ENCODE results near the gene FAM181A.

FAM181A gene

DNA sequence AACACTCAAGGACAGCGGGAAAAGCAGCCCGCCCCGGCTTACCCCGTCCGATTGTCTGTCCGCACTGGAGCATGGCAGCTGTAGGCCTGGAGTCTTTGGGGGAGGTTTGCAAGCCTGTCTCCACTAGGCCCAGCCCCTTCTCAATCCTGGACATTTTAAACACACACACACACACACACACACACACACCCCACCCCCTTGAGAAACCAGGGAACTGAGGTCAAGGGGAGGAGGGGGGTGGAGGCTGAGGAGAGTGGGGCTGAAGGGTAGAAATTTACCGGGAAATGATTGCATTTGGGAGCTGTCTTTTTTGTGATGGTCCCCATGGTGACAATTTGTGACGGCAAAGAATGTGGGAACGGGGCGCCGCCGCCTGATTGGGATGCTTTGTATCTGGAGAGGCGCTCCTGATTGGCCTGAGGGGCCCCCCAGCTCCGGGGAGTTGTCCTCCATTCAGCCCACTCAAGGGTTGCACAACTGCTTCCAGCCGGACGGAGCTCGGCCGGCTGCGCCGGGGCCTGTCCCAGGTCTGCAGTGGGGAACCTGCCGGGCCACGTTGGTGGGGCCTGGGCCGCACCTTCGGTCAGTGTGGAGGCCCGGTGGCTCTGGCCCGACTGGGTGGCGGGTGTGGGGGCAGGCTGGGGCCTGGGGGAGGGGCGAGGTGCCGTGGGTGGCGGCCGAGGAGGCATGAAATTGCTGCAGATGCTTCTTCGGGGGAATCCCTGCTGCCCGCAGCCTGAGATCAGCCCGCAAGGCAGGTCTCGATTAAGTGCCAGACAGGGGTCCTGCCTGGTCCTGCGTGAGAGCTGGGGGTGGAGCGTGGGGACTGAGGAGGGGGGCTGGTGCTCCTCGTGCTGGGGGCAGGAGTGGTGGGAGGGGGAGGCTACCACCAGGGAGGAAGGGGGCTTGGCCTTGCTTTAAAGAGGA lies at the start of gene FAM181A:
Gene FAM181A (plus strand): TSS at position 472 of the 927 bp plus-strand sequence. CDS start 942 bp downstream, outside the sequence.
- ATAC-seq (no peak), DNase-seq (no peak)

DNA sequence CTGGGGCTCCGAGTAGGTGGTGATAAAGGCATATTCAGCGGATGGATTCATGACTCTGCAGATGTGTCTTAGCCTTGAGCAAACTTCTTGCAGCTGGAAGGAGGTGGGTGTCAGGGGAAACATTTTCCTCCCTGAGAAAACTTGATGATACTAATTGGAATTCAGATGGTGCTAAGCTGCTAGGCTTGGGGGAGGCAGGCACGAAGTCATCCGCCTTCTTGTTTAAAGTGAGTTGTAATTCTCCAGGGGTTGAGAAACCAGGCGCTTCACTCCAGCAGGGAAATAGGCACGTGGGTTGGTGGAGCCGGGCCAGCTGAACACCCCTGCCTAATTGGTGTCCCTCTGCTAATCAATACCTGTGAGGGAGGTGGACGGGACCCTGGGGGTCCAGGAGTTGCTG lies 48.9 kb upstream of the FAM181A start:
- DNase-seq (no peak), ATAC-seq (no peak)

DNA sequence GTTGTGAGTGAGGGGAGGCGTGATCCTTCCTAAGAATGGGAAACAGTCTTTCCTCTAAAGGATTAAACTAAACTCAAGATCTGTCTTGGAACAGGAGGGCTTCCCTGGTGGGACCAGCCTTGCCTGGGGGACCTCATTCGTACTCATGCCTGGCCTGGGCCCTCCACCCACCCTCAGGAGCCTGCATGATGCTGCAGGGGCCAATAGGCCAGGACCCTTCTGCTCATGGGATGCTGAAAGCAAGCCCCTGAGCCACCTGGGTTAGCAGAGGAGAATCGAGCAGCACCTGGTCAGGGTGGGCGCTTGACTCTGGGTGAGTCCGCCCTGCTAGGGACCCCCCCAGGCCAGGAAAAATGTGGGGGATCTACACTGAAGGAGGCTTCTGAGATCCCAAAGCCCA lies 48.3 kb upstream of the FAM181A start:
- ATAC-seq = no peak
- DNase-seq = no peak

DNA sequence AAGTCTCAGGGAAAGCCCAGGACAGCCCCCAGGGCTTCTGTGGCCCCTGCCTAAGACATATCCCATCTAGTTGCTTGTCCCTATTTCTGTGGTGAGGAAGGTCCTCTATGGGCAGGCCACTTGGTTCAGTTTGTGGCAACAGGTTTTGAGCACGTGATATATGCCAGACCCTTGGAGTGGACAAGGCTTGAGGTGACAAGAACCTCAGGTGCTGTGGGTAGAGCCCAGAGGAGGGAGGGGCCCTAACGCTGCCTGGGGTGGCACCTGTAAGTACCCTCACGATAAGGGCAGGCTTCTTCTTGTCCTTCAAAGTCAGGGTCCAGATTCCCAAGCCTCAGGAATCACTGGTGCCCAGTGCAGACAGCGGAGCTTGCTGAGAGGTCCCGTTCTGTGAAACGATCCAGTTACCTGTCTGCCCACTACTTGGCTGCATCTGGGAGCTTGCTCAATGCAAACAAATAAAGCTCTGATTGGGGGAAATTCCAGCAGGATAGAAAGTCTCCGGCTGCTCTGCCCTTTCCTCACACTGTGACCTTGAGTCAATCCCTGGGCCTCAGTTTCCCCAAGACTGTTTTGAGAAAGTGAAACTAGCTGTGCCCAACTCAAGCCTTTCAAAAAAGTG lies 47.7 kb upstream of the FAM181A start:
- DNase-seq (no peak), ATAC-seq (no peak)

DNA sequence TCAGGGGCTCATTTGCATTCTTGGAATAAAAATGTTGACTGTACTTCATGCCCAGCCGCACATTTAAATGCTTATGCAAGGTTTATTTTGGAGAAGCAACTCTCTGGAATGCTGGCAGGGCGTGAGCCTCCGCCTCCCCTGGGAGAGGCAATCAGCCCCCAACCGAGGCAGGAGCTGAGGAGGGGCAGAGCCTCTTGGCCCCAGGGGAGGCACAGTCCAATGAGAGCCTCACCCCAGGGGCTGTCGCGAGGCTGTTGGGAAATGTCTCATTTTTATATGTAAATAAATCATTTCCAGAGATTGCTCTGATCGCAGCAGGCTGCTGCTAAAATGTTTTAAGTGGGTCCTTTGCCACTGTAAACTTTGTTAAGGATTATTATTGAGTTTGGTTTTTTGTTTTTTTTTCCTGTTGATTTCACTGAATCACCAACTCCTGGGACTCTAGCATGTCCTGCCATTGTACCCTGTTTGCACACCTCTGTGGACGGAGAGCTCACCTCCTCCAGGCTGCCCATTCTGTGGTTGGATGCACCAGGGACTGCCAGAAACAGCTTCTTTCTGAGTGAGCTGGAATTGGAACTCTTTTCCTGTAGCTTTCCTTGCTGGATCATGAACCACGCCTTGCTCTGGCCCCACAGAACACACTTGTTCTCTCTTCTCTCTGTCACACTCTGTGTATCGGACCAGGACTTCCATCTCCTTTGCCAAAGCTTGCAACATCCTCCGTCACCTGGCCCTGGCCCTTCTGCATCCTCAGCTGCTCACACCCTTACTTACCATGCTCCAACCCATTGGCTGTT lies 46.9 kb upstream of the FAM181A start:
- DNase-seq = no peak
- no peak for ATAC-seq

DNA sequence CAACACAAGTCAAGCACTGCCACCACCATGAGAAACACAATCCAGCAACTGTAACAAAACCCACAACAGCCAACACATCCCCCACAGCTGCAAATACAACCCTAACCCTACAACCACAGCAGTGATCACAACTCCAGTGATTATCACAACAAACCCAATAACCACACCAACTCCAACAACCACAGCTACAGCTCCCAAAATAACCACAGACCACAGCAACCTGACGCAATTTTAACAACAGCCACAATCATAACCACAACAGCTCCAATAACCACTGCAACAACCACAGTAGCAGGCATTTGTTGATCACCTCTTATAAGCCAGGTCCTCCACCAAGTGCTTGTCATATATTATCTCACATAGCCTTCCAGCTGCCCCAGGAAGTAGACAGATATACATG lies 42.2 kb upstream of the FAM181A start:
- DNase-seq (no peak), ATAC-seq (no peak)

DNA sequence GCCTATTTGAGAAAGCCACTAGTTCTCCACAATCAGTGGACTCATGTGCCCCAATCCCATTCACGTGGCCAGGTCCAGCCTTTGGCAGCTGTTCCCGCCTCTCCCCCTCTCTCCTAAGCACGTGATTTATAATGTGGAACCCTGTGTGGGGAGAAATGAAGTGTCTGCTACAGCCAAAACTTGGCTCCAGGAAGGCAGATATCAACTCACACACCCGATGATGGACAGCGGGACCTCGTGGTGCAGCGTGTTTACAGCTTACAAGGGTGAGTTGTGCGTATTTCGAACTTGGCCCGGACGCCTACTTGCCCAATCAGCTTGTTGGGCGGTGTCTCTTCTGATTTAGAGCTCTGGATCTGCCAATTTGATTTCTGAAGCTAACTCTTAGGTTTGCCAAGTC lies 38.1 kb upstream of the FAM181A start:
- DNase-seq (no peak), ATAC-seq (no peak)

DNA sequence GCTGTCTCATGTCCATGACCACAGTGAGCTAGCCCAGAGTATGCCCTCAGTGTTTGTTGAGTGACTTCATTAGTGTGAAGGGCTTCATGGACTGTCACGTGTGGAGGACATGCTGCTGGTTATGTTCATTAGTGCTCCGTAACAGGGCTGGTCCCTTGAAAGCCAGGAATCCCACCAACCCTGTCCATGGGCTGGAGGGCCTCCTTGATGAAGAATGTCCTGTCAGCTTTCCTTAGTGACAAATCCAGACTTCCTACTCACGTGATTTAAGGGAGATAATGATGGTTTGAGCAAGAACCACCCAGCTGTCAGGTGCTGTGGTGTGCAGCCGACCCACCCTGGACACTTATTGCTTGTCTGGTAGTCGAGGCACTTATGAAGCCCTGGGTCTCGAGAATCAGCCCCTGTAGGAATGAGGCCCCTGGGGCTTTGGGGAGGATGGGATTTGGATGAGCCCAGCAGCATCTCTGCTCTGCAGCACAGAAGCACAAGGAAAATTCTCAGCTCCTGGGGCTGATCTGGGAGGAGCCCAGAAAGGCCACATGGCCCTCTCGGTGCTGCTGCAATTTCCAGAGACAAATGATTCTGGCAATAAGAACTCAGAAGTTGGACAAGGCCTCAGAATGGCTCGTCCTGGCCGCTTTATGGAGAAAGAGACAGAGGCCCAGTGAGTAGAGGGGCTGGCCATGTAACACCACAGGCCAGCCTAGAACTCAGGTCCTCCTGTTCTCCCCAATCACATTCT lies 37.2 kb upstream of the FAM181A start:
- DNase-seq (no peak), ATAC-seq (no peak)

DNA sequence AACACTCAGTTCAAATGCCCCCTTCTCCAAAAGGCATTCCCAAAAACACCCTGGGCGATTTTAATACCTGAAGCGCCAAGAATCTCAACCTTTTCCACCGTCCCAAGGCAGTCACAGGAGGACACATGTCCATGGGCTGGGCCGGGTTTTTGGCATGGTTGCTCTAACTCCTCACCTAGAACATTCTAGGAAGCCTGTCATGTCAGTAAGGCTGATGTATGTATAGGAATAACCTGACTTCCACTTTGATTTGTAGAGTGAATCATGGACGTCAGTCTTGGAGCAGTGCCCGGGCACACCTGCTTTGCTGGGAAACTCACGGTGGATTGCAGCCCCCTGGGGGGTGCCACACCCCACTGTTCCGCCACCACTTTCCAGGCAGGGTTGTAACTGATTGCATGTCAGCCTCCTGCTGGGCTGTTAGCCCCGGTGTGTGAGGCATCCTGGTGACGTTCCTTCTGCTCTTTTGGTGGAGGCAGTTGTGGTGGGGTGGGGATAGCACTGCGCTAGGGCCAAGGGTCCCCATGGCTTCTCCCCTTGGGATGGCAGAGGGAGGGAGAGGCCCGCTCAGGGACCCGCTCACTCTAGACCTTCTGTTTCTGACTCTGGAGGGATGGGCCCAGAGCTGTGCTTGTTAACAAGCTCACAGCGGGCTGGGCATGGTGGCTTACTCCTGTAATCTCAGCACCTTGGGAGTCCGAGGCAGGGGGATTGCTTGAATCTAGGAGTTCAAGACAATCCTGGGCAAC lies 35.2 kb upstream of the FAM181A start:
- ATAC-seq = no peak
- no peak for DNase-seq

DNA sequence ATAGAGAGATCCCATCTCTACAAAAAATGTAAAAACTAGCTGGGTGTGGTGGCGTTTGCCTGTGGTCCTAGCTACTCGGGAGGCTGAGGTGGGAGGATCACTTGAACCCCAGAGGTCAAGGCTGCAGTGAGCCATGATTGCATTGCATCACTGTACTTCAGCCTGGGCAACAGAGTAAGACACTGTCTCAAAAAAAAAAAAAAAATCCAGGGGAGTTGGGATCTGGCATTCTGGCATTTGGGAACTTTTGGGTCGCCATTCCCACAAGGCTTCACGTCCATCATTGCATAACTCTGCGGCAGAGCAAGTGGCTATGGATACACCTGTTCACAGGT lies 34.7 kb upstream of the FAM181A start:
- ATAC-seq = no peak
- no peak for DNase-seq

DNA sequence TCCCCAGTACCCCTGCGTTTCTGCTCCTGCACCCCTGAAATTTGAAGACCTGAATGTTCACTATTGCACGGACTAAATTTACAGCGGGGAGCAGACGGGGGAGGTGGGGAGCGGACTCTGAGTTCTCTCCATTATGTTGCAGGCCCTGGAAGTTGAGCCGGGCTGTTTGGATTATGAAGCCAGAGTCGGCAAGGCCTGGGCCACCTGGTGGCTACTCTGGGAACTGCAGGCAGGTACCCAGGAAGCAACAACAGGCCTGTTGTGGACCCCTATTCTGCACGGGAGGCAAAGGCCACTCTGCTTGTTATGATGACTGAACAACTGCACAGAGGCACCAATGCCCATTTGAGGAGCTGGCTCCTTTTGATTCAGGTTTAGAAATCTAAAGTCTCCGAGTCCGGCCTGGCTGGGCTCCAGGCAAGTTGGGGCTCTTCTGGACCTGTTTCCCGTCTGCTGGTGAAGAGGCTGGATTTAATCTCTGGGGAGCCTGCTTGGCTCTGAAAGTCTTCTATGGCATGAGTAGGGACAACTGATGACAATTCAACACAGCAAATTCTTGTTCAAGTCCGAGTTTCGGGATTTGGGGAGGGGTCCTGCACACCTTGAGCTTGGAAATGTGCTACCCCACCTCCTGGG lies 34.1 kb upstream of the FAM181A start:
- peak; percentile 84 for DNase-seq
- peak; percentile 53 for ATAC-seq

DNA sequence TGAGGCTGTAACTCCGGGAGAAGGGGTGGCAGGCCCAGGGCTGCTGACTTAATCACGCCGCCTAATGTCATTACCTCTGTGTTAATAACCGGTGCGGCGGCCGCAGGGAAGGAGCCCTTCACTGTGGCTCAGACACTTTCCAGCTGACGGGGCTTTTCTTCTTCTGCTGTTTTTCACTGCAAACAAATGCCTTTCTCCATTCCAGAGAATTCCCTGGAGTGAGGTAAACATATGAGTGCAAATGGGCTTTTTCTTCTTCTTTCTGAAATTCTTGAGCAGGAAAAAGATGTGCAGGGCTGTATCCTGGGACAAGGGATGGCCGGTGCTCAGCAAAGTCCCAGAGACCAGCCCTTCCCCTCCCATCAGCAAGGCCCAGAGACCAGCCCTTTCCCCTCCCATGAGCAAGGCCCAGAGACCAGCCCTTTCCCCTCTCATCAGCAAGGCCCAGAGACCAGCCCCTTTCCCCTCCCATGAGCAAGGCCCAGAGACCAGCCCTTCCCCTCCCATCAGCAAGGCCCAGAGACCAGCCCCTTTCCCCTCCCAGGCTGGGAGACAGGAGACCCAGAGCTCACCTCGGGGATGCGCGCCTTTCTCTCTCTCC lies 33.4 kb upstream of the FAM181A start:
- no peak for ATAC-seq
- no peak for DNase-seq

DNA sequence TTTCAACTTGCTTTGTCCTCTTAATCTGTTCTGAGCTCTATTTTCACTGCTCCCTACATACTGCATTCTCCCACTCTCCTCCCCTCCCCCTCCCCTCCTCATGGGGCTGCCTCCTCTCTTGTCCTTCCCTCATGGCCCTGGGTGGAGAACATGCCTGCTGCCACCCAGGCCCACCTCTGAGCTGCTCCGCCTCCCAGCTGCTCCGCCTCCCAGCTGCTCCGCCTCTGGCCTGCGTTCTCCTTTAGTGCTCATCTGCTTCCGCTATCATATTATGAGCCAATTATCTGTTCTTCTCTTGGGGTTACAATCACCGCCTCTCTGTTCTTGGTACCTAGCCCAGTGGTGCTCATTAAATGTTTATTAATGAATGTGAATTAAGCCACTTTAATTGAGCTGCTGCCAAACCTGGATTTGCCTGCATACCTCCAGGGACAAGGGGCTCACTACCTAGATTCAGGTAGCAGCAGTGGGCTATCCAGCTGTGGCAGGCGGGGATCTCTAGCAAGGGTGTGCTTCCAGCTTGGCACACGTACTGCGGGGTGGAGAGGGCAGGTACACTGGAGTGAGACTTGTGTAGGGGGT lies 32.0 kb upstream of the FAM181A start:
- no peak for ATAC-seq
- DNase-seq = no peak

DNA sequence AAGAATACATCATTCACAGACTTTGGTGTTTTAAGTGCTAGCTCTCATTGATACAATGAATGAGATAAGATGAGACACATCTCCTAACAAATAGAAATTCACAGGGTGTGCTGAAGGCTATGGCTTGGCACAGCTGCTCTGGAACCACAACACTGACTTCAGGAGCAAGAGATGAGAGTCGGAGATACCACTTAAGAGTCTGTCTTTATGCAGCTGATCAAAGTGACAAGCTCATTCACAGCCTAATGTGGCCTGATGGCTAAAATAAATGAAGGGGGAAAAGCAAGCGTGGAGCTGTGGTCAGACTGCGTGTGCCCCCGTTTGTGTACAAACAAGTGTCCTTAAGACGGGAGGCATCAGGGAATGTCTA lies 29.7 kb upstream of the FAM181A start:
- no peak for DNase-seq
- ATAC-seq = no peak

DNA sequence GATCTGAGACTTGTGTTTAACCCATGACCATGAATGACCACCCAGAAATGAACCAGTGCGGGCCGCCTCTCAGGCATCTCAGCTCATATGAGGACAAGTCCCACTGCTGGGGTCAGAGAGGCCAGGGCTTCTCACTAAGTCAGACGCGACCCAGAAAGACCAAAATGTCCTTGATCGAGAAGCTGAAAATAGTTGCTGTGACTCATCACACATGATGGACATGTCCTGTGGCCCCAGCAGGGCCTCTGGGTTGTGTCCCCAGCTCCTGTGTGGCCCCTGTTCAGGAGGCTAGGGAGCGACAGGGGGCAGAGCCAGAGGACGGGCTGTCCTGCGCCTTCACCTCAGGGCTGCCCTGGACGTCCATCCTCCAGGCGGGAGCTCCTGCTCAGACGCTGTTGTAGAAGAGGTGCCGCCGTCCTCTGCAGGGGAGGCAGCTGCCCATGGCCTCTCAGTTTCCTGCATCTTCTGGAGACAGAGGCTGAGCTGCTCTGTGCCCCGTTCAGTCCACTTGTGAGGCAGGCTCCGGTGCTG lies 29.0 kb upstream of the FAM181A start:
- DNase-seq (no peak), ATAC-seq (no peak)

DNA sequence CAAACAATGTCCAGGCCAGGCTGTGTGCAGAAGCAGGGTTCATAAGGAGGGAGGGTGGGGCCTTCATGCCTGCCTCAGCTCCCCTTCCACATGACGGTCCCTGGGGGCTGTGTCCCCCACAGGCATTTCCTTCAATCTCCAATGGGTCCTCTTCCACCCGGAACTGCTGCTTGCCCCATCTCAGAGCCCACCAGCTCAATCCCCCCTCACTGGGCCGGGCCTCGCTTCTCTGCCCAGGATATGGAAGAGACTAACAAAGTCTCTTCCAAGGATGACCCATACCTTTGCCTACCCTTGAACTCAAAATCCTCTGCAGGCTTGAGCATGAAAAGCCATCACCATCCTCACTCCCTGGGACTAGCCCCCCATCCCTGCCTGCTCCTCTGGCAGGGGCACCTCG lies 28.4 kb upstream of the FAM181A start:
- no peak for DNase-seq
- ATAC-seq = no peak

DNA sequence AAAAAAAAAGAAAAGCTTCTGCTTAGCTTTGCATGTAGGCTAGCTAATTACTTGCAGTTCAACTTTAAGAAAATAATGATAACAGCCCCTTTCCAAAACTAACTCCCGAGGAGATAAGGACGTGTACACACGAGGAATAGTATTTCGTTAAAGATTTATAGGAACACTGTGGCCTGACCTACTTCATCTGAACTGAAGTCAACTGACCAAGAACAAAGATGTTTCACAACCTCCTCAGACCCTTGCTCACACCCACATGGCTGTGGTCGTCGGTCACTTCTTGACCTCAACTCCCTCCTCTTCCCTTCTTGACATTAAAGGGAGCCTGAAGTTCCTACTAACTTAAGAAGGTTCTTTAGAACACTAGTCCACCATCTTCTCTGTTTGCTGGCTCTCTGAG lies 25.3 kb upstream of the FAM181A start:
- DNase-seq (no peak), ATAC-seq (no peak)

DNA sequence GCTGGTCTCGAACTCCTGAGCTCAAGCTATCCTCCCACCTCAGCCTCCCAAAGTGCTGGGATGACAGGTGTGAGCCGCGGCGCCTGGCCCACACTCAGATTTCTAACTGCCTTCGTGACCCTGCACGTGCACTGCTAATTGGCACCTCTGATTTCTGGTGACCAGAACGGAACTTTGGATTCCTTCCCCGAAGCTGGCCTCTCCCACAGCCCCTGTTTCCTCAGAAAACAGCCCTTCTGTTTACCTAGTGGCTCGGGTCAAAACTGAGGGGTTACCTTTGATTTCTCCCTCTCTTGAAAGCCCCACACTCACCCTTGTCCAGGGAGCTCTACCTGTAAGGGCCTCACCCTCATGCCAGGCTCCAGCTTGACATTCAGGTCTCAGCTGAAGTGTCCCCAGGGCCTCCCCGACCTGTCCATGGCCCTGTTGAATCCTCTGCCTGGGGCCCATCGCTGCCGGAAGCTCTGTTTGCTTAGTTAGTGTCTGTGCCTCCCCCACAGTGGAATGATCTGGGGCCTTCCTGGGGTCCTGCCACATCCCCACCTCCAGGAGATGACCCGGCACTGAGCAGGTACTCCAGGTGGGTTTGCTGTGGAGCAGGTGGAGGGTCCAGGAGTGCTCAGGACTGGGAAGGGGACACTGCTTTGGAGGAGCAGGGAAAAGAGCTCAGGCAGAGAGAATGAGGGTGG lies 24.4 kb upstream of the FAM181A start:
- ATAC-seq (no peak), DNase-seq (no peak)

All from stimulated activated naive CD8-positive, alpha-beta T cell treated with anti-CD3 and anti-CD28 coated beads, Interleukin-15, Interleukin-2, amounts not matched to agents 100 U/mL and 50 U/mL, for 24 hours (primary cell).